HG03045 (cell line): Measurements from ENCODE around the gene TNNC2.

Source experiments
- ATAC-seq: cut with Tn5 transposase; IDR thresholded peaks from one replicate; pipeline ENCODE4 v1.9.1; 2021; ENCODE audit warnings: mild to moderate bottlenecking, moderate library complexity; ENCODE audit not compliant: unreplicated experiment

Gene TNNC2

GRCh38 chr20:45788351-45788750, 38.8 kb downstream of the TNNC2 start:
- ATAC-seq, result no peak

GRCh38 chr20:45783656-45784294, 43.3 kb downstream of the TNNC2 start:
- no peak for ATAC-seq

DNA sequence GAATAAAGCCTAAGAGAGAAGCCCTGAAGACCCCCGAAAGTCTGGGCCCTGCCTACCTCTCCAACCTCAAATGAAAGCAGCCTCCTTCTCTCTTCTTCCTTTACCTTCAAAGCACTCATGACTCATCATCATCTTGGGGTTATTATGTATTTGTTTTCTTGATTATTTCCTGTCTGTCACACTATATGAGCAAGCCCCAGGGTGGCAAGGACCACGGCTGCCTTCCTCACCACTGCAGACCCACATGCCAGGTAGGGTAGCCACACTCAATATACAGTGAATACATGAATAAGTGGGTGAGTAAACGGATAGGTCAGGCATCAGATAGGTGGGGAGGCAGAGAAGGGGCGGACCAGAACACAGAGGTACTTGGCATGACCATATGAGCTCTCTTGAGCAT, 44.2 kb downstream of the TNNC2 start:
- ATAC-seq, result no peak

GRCh38 chr20:45781391-45781931, 45.7 kb downstream of the TNNC2 start:
- ATAC-seq, result no peak

DNA sequence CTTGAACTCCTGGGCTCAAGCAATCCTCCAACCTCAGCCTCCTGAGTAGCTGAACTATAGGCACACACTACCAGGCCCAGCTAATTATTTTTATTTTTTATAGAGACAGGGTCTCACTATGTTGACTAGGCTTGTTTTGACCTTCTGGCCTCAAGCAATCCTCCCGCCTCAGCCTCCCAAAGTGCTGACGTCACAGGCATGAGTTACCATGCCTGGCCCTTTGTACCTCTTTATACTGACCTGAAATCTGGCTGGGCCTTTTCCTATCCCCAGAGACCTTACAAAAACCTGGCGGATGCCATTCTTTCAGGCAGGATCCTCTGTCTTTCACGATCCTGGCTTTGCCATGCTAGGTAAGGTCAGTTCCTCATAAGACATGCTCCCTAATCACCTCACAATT, 47.0 kb downstream of the TNNC2 start:
- ATAC-seq, result no peak

GRCh38 chr20:45779011-45779915, 47.8 kb downstream of the TNNC2 start:
- ATAC-seq, result no peak

- ATAC-seq, result no peak
Observed at GRCh38 chr20:45776931-45777330, 50.2 kb downstream of the TNNC2 start.

GRCh38 chr20:45775411-45775810, 51.7 kb downstream of the TNNC2 start:
- no peak for ATAC-seq

DNA sequence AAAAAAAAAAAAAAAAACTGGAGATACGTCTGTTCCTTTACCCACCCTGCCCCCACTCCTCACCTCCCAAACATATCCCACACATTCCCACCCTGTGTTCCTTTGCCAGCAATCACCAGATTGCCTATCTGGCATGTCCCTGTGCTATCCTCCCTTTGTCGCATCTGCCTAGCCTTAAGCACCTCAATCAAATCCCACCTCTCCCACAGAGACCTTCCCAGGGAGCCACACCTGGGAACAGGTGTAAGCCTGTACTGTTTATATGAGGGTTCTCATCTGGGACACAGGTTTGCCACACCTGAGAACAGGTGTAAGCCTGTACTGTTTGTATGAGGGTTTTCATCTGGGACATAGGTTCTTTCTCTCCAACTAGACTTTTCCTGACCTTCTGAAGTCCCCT, 52.2 kb downstream of the TNNC2 start:
- ATAC-seq, result no peak
